Adrenal gland (tissue), 5 donors: ENCODE data around the gene AQP2.

ENCODE experiments used
- CTCF ChIP-seq, 6 experiments: fragments of 450-650 bp in 4 of 6; fragments of 200-600 bp in 2 of 6; sonication (generic) in 1 of 6; IDR thresholded peaks; 1 replicate in 5 of 6; 2 replicates in 1 of 6; pipeline versions ENCODE4 v1.5.1 to v1.8.0; 2016 to 2021; ENCODE audit warnings: antibody characterized with exemption in 6 of 6, mild to moderate bottlenecking in 2 of 6, moderate library complexity in 1 of 6
- POLR2A ChIP-seq, 2 donors: fragments of 450-650 bp; IDR thresholded peaks; one replicate each; pipeline ENCODE4 v1.6.1; 2017; ENCODE audit warnings: antibody characterized with exemption in 2 of 2, mild to moderate bottlenecking in 2 of 2, moderate library complexity in 1 of 2
- donor health status: DM: no; HTN: no; CAD: no.

DNA sequence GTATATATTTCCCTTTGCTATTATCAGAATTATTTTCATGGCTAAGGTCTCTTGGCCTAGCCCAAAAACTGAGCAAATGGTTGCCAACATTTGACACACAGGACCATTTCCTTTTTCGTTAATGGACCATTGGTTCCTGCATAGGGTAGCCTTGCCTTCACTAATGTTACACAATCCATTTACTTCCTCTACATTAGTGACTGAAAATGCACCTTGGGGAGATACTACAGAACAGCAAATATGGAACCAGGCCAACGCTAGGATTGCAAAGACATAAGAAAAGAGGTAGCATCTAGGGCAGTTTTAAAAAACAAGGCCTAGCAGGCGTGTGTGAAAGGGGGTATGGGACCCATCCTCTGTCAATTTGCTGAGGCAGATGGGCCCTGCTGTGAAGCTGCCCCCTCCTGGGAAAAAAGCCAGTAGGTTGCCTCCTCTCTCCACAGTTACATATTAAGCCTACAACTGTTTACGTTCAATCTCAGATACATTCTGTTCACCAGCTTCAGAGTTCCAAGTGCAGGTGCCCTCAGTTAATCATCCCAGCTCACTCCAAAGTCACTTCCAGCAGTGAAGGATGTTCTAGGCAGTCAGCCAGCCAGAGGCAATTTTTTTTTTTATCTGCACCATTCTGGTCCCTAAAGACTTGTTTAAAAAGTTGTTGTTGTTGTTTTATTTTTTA lies 37.2 kb downstream of the AQP2 start:
- TF ChIP-seq CTCF (IDR thresholded peaks at IDR 0.05) (no peak), POLR2A (IDR thresholded peaks at IDR 0.05) (no peak)
